ENCODE measurements around the gene OR1E2. TPM values are rescaled to one million over a fixed set of nuclear protein-coding genes. Genes with fewer than 3 reads are reported as not detected.
A peak's percentile ranks its signal among the peaks of the same experiment; 100 is the strongest.
"Not testable (repeated sequence)": the region's sequence is repeated elsewhere in the genome, so short reads cannot be mapped to it uniquely, and the experiment has no call there.

OR1E2 gene
- polyA plus RNA-seq, 3 donors from 2014 or later = not detected

- Mint-ChIP-seq H3K36me3 (no peaks in the 10 kb centered on the region), H3K4me3 (no peak overlapping the region)
Observed at GRCh38 chr17:3438368-3438767, 4.7 kb upstream of the OR1E2 start.

GRCh38 chr17:3433215-3433614, 426 bp downstream of the OR1E2 start:
- H3K27ac Mint-ChIP-seq = not testable (repeated sequence)
- DNase-seq = peak in 2 of 3 donors; percentile 5 to 13
- H3K27me3 Mint-ChIP-seq (ENCODE audit: low read depth in 3 of 3) = peaks cover 4 to 13% (median 10%) of the 10 kb centered on the region in 3 donors

More at GRCh38 chr17:3438368-3438767, 4.7 kb upstream of the OR1E2 start:
- DNase-seq = no peak
- no peaks in the 10 kb centered on the region for H3K9me3 Mint-ChIP-seq
- no peaks in the 10 kb centered on the region for H3K4me1 Mint-ChIP-seq
- no peak overlapping the region for H3K27ac Mint-ChIP-seq
- peaks cover 1 to 16% (median 2%) of the 10 kb centered on the region in 3 donors for H3K27me3 Mint-ChIP-seq (ENCODE audit: low read depth in 3 of 3)

GRCh38 chr17:3418222-3418621, 15.4 kb downstream of the OR1E2 start:
- Mint-ChIP-seq H3K27me3 (ENCODE audit: low read depth in 3 of 3) (peaks cover 0 to 9% (median 6%) of the 10 kb centered on the region in 3 donors), H3K27ac (no peak overlapping the region), H3K9me3 (no peaks in the 10 kb centered on the region), H3K4me3 (no peak overlapping the region), H3K4me1 (no peaks in the 10 kb centered on the region), H3K36me3 (no peaks in the 10 kb centered on the region)
- DNase-seq = no peak

More at GRCh38 chr17:3433215-3433614, 426 bp downstream of the OR1E2 start:
- not testable (repeated sequence) for H3K4me3 Mint-ChIP-seq, H3K36me3 Mint-ChIP-seq, H3K4me1 Mint-ChIP-seq, H3K9me3 Mint-ChIP-seq

GRCh38 chr17:3415610-3416009, 18.0 kb downstream of the OR1E2 start:
- Mint-ChIP-seq H3K27ac (no peak overlapping the region), H3K36me3 (peaks cover 0 to 4% (median 4%) of the 10 kb centered on the region in 3 donors), H3K4me3 (no peak overlapping the region), H3K4me1 (peaks cover 18 to 24% of the 10 kb centered on the region in 2 donors), H3K9me3 (peaks cover 0 to 2% (median 0%) of the 10 kb centered on the region in 6 donors), H3K27me3 (ENCODE audit: low read depth in 3 of 3) (peaks cover 0 to 8% (median 8%) of the 10 kb centered on the region in 3 donors)
- no peak for DNase-seq

- peaks cover 2 to 17% (median 15%) of the 10 kb centered on the region in 3 donors for H3K27me3 Mint-ChIP-seq (ENCODE audit: low read depth in 3 of 3)
- peak overlapping the region; percentile 55 to 73 (median 62) for H3K4me3 Mint-ChIP-seq
- peaks cover 18 to 34% of the 10 kb centered on the region in 2 donors for H3K4me1 Mint-ChIP-seq
- peaks cover 3 to 16% (median 7%) of the 10 kb centered on the region in 6 donors for H3K9me3 Mint-ChIP-seq
- peaks cover 0 to 10% (median 4%) of the 10 kb centered on the region in 3 donors for H3K36me3 Mint-ChIP-seq
- DNase-seq, H3K27ac Mint-ChIP-seq: not testable (repeated sequence)
Observed at GRCh38 chr17:3412216-3412615, 21.4 kb downstream of the OR1E2 start.

- H3K9me3 Mint-ChIP-seq = peaks cover 3 to 23% (median 7%) of the 10 kb centered on the region in 6 donors
- no peak for DNase-seq
- peak within 1 kb of the TSS; percentile 55 to 73 (median 62) for H3K4me3 Mint-ChIP-seq
- peaks cover 2 to 20% (median 14%) of the 10 kb centered on the region in 3 donors for H3K27me3 Mint-ChIP-seq (ENCODE audit: low read depth in 3 of 3)
- H3K36me3 Mint-ChIP-seq = peaks cover 0 to 10% (median 4%) of the 10 kb centered on the region in 3 donors
- peak within 1 kb of the TSS in 1 of 6 donors; percentile 58 for H3K27ac Mint-ChIP-seq
- peaks cover 18 to 34% of the 10 kb centered on the region in 2 donors for H3K4me1 Mint-ChIP-seq
Observed at GRCh38 chr17:3411070-3411469, 22.6 kb downstream of the OR1E2 start, which contains the start of gene OR3A3. TSS of gene OR3A3 (plus strand) at chr17:3411370.

- not testable (repeated sequence) for DNase-seq, H3K36me3 Mint-ChIP-seq, H3K4me3 Mint-ChIP-seq, H3K4me1 Mint-ChIP-seq, H3K27ac Mint-ChIP-seq
- Mint-ChIP-seq H3K27me3 (ENCODE audit: low read depth in 3 of 3) (peaks cover 2 to 20% (median 11%) of the 10 kb centered on the region in 3 donors), H3K9me3 (peaks cover 3 to 22% (median 6%) of the 10 kb centered on the region in 6 donors)
Observed at GRCh38 chr17:3403856-3404255, 29.8 kb downstream of the OR1E2 start.

- no peak overlapping the region for H3K4me3 Mint-ChIP-seq
- H3K36me3 Mint-ChIP-seq = no peaks in the 10 kb centered on the region
- H3K27me3 Mint-ChIP-seq (ENCODE audit: low read depth in 3 of 3) = peaks cover 2 to 18% (median 4%) of the 10 kb centered on the region in 3 donors
- H3K9me3 Mint-ChIP-seq = peaks cover 0 to 5% (median 0%) of the 10 kb centered on the region in 6 donors
- no peak for DNase-seq
- no peaks in the 10 kb centered on the region for H3K4me1 Mint-ChIP-seq
- H3K27ac Mint-ChIP-seq = no peak overlapping the region
Observed at GRCh38 chr17:3401786-3402185, 31.9 kb downstream of the OR1E2 start.

GRCh38 chr17:3400055-3400454, 33.6 kb downstream of the OR1E2 start:
- Mint-ChIP-seq H3K27ac (no peak overlapping the region), H3K9me3 (peaks cover 0 to 1% (median 0%) of the 10 kb centered on the region in 6 donors), H3K4me1 (no peaks in the 10 kb centered on the region), H3K27me3 (ENCODE audit: low read depth in 3 of 3) (peaks cover 2 to 17% (median 4%) of the 10 kb centered on the region in 3 donors), H3K4me3 (no peak overlapping the region), H3K36me3 (no peaks in the 10 kb centered on the region)
- no peak for DNase-seq

GRCh38 chr17:3398310-3398709, 35.3 kb downstream of the OR1E2 start, which contains the start of gene OR1E1:
TSS of gene OR1E1 (minus strand) at chr17:3398410. CDS start at chr17:3398410, 0 bp downstream.
- Mint-ChIP-seq H3K4me1 (no peaks in the 10 kb centered on the region), H3K4me3 (no peak within 1 kb of the TSS), H3K27ac (no peak within 1 kb of the TSS), H3K9me3 (peaks cover 0 to 1% (median 0%) of the 10 kb centered on the region in 6 donors), H3K27me3 (ENCODE audit: low read depth in 3 of 3) (peaks cover 4 to 19% (median 5%) of the 10 kb centered on the region in 3 donors), H3K36me3 (no peaks in the 10 kb centered on the region)
- DNase-seq = no peak

GRCh38 chr17:3397801-3398200, 35.8 kb downstream of the OR1E2 start:
- not testable (repeated sequence) for H3K4me1 Mint-ChIP-seq, DNase-seq, H3K9me3 Mint-ChIP-seq, H3K4me3 Mint-ChIP-seq, H3K27ac Mint-ChIP-seq, H3K36me3 Mint-ChIP-seq
- H3K27me3 Mint-ChIP-seq (ENCODE audit: low read depth in 3 of 3) = peaks cover 3 to 19% (median 5%) of the 10 kb centered on the region in 3 donors

GRCh38 chr17:3389791-3390190, 43.9 kb downstream of the OR1E2 start:
- peaks cover 0 to 2% of the 10 kb centered on the region in 2 donors for H3K4me1 Mint-ChIP-seq
- no peak for DNase-seq
- H3K27me3 Mint-ChIP-seq (ENCODE audit: low read depth in 3 of 3) = peaks cover 11 to 28% (median 15%) of the 10 kb centered on the region in 3 donors
- H3K4me3 Mint-ChIP-seq = no peak overlapping the region
- H3K9me3 Mint-ChIP-seq = peaks cover 0 to 2% (median 0%) of the 10 kb centered on the region in 6 donors
- H3K27ac Mint-ChIP-seq = no peak overlapping the region
- H3K36me3 Mint-ChIP-seq = no peaks in the 10 kb centered on the region

- H3K27ac Mint-ChIP-seq = peak within 1 kb of the TSS in 2 of 6 donors; percentile 6 to 40
- DNase-seq = peak; percentile 7 to 23 (median 17)
- H3K36me3 Mint-ChIP-seq = no peaks in the 10 kb centered on the region
- H3K4me1 Mint-ChIP-seq = peaks cover 0 to 2% of the 10 kb centered on the region in 2 donors
- peaks cover 5 to 20% (median 13%) of the 10 kb centered on the region in 3 donors for H3K27me3 Mint-ChIP-seq (ENCODE audit: low read depth in 3 of 3)
- H3K4me3 Mint-ChIP-seq = peak within 1 kb of the TSS; percentile 28 to 77 (median 67)
- peaks cover 0 to 2% (median 0%) of the 10 kb centered on the region in 6 donors for H3K9me3 Mint-ChIP-seq
Observed at GRCh38 chr17:3385869-3386816, 47.5 kb downstream of the OR1E2 start, which contains the start of gene OR3A2. TSS of gene OR3A2 (minus strand) at chr17:3386308.
